BE2C (cell line): ENCODE data around the gene SCG5.

Experiments used
- DNase-seq: peaks from one replicate; pipeline ENCODE4 v3.0.0-alpha.2; 2020
- H3K27me3 ChIP-seq: fragments of 250-450 bp; sonication (Bioruptor Pico); 2 replicates; pipeline ENCODE4 v1.5.1; 2020; ENCODE audit warnings: mild to moderate bottlenecking
- H3K36me3 ChIP-seq: fragments of 250-450 bp; sonication (Bioruptor Pico); 2 replicates; pipeline ENCODE4 v1.5.1; 2020; ENCODE audit warnings: mild to moderate bottlenecking
- H3K4me1 ChIP-seq: fragments of 250-450 bp; sonication (Bioruptor Pico); 2 replicates; pipeline ENCODE4 v1.5.1; 2020
- H3K4me3 ChIP-seq: 2 replicates; pipeline ENCODE4 v1.5.1; 2011; ENCODE audit warnings: low read depth, low read length
- H3K9me3 ChIP-seq: fragments of 250-450 bp; sonication (Bioruptor Pico); 2 replicates; pipeline ENCODE4 v1.5.1; 2020
- TF ChIP-seq, protein P1 (sequence below): IDR thresholded peaks from 2 replicates; pipeline ENCODE4 v1.5.1; 2012; ENCODE audit warnings: mild to moderate bottlenecking, low read depth, low read length

Gene SCG5

DNA sequence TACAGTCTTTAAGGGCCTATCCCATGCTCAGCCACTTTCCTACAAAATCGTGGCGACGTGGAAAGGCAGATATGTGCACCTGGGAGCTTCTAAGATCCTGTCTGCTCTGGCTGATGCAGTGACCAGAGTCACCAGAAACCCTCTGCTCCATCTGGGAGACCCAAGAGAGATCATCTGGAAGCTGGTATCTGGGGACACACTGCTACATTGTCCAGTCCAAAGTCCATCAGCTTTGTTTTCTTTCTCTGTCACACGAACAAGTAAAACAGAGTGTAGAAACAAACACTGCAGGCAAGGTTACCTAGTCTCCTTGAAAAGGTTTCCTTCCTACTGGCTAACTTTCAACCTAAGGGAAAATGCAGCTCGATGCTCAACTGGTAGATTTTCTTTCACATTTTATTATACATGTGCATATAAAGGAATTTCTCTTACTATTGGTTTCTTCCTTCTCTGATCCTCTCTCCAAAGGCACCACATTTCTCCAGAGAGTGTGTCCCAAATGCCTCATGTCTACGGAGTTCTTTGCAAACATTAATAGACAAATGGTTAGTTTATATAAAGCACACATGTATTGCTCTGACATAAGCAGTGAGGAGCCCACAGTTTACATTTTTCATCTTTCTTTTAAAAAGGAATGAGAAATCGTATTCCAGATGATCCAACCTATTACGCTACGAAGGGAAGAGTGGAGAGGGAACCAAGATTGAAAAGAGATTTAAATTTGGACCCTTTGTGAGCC is 68.0 kb downstream of the SCG5 start:
- H3K4me1 ChIP-seq = no peaks in the 10 kb centered on the region
- H3K9me3 ChIP-seq = no peaks in the 10 kb centered on the region
- H3K4me3 ChIP-seq = no peak overlapping the region
- TF ChIP-seq, protein P1, sequence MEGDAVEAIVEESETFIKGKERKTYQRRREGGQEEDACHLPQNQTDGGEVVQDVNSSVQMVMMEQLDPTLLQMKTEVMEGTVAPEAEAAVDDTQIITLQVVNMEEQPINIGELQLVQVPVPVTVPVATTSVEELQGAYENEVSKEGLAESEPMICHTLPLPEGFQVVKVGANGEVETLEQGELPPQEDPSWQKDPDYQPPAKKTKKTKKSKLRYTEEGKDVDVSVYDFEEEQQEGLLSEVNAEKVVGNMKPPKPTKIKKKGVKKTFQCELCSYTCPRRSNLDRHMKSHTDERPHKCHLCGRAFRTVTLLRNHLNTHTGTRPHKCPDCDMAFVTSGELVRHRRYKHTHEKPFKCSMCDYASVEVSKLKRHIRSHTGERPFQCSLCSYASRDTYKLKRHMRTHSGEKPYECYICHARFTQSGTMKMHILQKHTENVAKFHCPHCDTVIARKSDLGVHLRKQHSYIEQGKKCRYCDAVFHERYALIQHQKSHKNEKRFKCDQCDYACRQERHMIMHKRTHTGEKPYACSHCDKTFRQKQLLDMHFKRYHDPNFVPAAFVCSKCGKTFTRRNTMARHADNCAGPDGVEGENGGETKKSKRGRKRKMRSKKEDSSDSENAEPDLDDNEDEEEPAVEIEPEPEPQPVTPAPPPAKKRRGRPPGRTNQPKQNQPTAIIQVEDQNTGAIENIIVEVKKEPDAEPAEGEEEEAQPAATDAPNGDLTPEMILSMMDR = no peak
- H3K36me3 ChIP-seq = no peaks in the 10 kb centered on the region
- DNase-seq = no peak
- peaks cover 8% of the 10 kb centered on the region for H3K27me3 ChIP-seq

DNA sequence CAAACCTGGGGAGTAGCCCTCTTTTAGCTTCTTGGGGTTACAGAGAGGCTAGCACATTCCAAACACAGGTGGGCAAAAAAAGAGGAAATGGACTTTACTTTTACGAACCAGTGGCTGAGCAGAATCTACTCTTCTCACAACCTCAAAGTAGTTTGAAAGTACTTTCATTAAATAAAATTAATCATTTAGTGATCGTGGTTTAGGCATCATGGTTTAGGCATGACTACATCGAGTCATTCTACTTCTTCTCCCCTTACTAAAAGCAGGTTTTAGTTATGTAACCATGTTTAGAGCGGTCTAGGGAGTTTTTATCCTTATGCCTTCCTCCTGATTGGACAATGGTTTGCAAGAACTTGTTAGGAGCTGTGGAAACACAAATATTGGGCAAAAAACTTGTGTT is 73.8 kb downstream of the SCG5 start:
- DNase-seq = no peak
- Histone ChIP-seq H3K27me3 (peaks cover 66% of the 10 kb centered on the region), H3K4me3 (no peak overlapping the region), H3K36me3 (no peaks in the 10 kb centered on the region), H3K4me1 (no peaks in the 10 kb centered on the region), H3K9me3 (no peaks in the 10 kb centered on the region)
- TF ChIP-seq, protein P1 = no peak

DNA sequence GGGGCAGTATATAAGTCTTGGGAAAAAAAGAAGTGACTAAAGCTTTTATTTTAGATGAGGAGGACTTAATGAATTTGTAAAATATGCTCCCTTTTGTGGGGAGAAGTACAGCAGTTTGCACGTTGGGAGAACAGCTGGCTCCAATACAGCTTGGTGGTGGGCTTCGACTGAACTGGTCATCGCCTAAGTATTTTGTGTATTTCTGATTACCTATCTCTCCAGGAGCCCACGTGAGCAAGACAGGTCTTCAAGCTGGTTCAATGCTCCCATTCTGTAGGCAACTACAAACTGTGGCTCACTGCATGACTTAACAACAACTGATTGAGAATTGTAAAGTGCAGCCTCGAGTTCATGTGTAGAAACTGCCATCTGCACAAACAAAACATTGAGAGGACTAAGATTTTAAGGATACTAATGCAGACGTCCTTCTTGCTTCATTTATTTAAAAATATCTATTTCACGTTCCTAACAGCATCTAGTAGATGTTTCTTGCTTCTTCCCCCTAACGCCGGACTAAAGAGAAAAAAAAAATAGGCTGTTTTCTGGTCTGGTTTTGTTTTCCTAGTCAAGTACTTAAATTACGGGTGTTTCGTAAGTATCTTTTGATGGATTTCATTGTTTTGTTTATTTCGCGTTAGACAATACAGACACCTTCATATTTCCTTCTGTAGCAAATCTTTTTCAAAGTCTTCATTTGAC is 74.9 kb downstream of the SCG5 start:
- TF ChIP-seq, protein P1 = no peak
- no peaks in the 10 kb centered on the region for H3K36me3 ChIP-seq
- DNase-seq = no peak
- peaks cover 77% of the 10 kb centered on the region for H3K27me3 ChIP-seq
- no peak overlapping the region for H3K4me3 ChIP-seq
- no peaks in the 10 kb centered on the region for H3K9me3 ChIP-seq
- no peaks in the 10 kb centered on the region for H3K4me1 ChIP-seq

DNA sequence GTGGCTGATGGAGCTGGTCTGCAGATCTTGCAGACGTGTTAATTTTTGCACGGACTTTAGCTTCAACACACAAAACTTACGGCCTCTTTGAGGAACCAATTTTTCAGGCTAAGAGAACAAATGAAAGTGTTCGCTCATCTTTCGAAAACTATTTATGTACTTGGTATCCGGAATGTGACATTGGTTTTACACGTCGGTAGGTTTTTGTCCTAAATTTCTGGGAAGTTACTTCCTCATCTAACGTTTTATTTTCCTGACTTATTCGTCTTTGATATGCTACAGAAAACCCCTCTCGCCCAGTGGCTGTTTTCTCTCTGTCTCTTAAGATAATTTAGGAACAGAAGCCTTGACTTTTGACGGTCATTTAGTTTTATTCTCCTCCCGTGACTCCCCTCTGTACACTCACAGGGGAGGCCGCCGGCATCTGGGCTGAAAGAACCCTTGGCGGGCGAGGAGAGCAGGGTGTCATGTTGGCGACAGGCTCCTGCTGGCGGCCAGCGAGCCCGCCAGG is 75.5 kb downstream of the SCG5 start:
- no peaks in the 10 kb centered on the region for H3K9me3 ChIP-seq
- TF ChIP-seq, protein P1 = no peak
- no peaks in the 10 kb centered on the region for H3K4me1 ChIP-seq
- no peaks in the 10 kb centered on the region for H3K36me3 ChIP-seq
- no peak for DNase-seq
- H3K4me3 ChIP-seq = no peak overlapping the region
- peaks cover 78% of the 10 kb centered on the region for H3K27me3 ChIP-seq

DNA sequence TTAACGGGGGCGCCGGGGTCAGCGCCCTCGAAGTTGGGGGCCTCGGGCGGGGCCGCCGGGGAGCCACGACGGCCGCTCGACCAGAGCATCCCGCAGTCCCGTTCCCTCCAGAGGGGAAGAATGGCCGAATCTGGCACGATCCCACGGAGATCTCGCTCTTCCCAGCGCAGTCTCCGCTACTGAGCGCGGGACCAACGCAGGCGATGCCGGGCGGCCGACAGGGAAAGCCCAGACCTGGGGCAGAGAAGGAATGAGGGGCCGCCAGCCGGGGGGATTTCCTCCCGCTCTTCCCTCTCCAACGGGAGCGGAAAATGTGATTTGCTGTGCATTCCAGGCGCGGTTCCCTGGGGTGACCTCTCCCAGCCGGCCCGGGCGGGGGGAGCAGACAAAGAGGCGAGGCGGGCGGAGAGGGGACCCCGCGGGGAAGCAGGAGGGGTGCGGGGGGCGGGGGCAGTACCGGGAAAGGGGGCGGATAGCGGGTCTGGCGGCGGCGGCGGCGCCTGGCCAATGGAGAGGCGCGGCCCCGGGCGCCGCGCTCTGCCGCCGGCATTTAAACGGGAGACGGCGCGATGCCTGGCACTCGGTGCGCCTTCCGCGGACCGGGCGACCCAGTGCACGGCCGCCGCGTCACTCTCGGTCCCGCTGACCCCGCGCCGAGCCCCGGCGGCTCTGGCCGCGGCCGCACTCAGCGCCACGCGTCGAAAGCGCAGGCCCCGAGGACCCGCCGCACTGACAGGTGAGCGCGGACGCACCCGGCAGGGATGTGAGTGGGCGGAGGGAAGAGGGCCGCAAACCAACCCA is 76.1 kb downstream of the SCG5 start, which contains the start of gene GREM1:
Gene GREM1 (plus strand): TSS at position 579 of the 801 bp plus-strand sequence. CDS start 12,687 bp downstream, outside the sequence.
- H3K4me1 ChIP-seq = no peaks in the 10 kb centered on the region
- no peak for DNase-seq
- H3K4me3 ChIP-seq = peak within 1 kb of the TSS; percentile 27
- peaks cover 78% of the 10 kb centered on the region for H3K27me3 ChIP-seq
- TF ChIP-seq, protein P1 = no peak
- H3K36me3 ChIP-seq = no peaks in the 10 kb centered on the region
- no peaks in the 10 kb centered on the region for H3K9me3 ChIP-seq
